Fibroblast of the aortic adventitia (primary cell): ENCODE results near the gene CENPO. TPM values are rescaled to one million over a fixed set of nuclear protein-coding genes. Genes with fewer than 3 reads are reported as not detected.

Experiments
- DNase-seq: peaks from one replicate; pipeline ENCODE4 v3.0.0-alpha.2; 2010; ENCODE audit warnings: low read depth
- H3K4me3 ChIP-seq: 2 replicates; pipeline ENCODE4 v1.5.1; 2011; ENCODE audit warnings: low read depth, mild to moderate bottlenecking, control low read depth, low read length, moderate library complexity
- total RNA-seq: library from RNA; depleted of rRNA; stranded (reverse); fragments of >200 nt; gene quantifications from 2 replicates; pipeline ENCODE4 v1.2.3, GENCODE V29; 2012; ENCODE audit warnings: low replicate concordance
- TF ChIP-seq, protein P1 (sequence below): IDR thresholded peaks from 2 replicates; pipeline ENCODE4 v1.5.1; 2011; ENCODE audit warnings: mild to moderate bottlenecking, low read length, control low read depth, inconsistent platforms; ENCODE audit not compliant: insufficient read depth

CENPO gene
- total RNA-seq, 1 donor = 35.3 TPM

GRCh38 chr2:24860631-24861030 is 67.4 kb downstream of the CENPO start:
- no peak overlapping the region for H3K4me3 ChIP-seq
- no peak for DNase-seq
- TF ChIP-seq, protein P1, sequence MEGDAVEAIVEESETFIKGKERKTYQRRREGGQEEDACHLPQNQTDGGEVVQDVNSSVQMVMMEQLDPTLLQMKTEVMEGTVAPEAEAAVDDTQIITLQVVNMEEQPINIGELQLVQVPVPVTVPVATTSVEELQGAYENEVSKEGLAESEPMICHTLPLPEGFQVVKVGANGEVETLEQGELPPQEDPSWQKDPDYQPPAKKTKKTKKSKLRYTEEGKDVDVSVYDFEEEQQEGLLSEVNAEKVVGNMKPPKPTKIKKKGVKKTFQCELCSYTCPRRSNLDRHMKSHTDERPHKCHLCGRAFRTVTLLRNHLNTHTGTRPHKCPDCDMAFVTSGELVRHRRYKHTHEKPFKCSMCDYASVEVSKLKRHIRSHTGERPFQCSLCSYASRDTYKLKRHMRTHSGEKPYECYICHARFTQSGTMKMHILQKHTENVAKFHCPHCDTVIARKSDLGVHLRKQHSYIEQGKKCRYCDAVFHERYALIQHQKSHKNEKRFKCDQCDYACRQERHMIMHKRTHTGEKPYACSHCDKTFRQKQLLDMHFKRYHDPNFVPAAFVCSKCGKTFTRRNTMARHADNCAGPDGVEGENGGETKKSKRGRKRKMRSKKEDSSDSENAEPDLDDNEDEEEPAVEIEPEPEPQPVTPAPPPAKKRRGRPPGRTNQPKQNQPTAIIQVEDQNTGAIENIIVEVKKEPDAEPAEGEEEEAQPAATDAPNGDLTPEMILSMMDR = no peak

DNA sequence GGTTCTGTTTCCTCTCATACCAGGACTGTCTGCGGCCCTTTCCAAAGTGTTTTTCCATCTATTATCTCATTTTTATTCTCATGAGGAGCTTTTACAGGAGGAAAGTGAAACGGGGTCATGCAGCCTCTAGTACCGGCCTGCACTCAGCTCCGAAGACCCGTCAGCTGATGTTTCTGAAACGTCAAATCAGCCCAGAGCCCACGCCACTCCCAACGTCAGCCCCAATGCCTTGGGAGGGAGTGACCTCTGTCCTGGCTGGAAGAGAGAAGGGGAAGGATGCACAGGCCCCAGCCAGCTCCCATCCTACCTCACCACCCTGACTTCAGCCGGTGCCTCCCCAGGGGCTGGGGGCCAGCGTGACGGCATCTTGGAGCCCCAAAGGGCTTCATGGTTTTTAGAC is 68.3 kb downstream of the CENPO start:
- no peak for DNase-seq
- TF ChIP-seq, protein P1 = no peak
- no peak overlapping the region for H3K4me3 ChIP-seq

GRCh38 chr2:24863641-24864040 is 70.4 kb downstream of the CENPO start:
- no peak overlapping the region for H3K4me3 ChIP-seq
- TF ChIP-seq, protein P1 = no peak
- peak; percentile 71 for DNase-seq

DNA sequence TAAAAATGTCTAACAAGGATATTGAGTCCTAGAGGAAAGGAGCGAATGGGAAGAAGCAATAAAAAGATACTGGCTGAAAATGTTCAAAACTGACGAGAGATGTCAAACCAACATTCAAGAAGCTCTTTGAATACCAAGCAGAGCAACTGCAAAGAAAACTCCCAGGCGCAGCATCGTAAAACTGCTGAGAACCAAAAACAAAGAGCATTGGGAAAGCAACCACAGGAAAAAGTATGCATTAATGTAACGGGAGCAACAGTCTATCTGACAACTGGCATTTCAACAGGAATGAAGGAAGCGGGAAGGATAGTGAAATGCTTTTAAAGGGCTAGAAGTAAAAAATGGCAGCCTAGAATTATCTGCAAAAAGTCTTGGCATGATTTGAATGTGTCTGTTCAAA is 73.7 kb downstream of the CENPO start:
- TF ChIP-seq, protein P1 = no peak

DNA sequence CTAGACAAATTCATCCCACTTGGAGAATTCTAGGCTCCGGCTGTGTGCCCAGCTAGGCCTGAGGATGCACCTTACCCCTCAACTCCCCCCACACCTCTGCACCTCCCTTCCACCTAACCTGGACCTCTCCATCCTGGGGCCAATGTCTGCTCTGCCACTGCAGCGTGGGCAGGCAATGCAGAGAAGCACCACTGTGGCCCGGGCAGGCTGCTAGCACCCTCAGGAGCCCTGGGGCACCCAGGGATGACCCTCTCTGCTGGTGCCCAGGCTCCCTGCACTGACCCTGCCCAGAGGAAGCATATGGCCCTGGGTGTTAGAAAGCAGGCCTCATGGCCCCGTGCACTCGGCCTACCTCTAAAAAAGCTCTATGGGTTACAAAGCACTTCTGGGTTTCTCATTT is 77.2 kb downstream of the CENPO start:
- TF ChIP-seq, protein P1 = no peak
- no peak overlapping the region for H3K4me3 ChIP-seq
- DNase-seq = no peak

More for the DNA sequence above, 73.7 kb downstream of the CENPO start:
- no peak for DNase-seq
- H3K4me3 ChIP-seq = no peak overlapping the region

GRCh38 chr2:24870891-24871705 is 77.9 kb downstream of the CENPO start:
- TF ChIP-seq, protein P1 = no peak
- no peak overlapping the region for H3K4me3 ChIP-seq
- no peak for DNase-seq

- no peak for DNase-seq
- TF ChIP-seq, protein P1 = no peak
- no peak overlapping the region for H3K4me3 ChIP-seq
These were observed 78.7 kb downstream of the CENPO start for GRCh38 chr2:24871852-24872333.
